A549 (cell line): Measurements from ENCODE around the gene HSPG2. TPM values are rescaled to one million over a fixed set of nuclear protein-coding genes. Genes with fewer than 3 reads are reported as not detected.

ENCODE experiments used
- BHLHE40 ChIP-seq: IDR thresholded peaks from 2 replicates; pipeline ENCODE4 v1.6.1; 2012; ENCODE audit warnings: low read depth, low read length, inconsistent platforms
- CBX2 ChIP-seq: fragments of 200-600 bp; sonication (generic); IDR thresholded peaks from 2 replicates; pipeline ENCODE4 v1.6.1; 2016; ENCODE audit warnings: low read depth, mild to moderate bottlenecking, borderline replicate concordance
- CEBPB ChIP-seq, 2 experiments: fragments of >200 bp in 1 of 2; sonication (Bioruptor Twin) in 1 of 2; formaldehyde crosslinking in 1 of 2; IDR thresholded peaks; 2 replicates each; pipeline ENCODE4 v1.6.1; 2012 to 2016
- CHD2 ChIP-seq: fragments of 150-350 bp; IDR thresholded peaks from 2 replicates; pipeline ENCODE4 v1.6.1; 2014; ENCODE audit warnings: low read length; ENCODE audit not compliant: partially characterized antibody
- EHF ChIP-seq: fragments of 250-450 bp; sonication (Bioruptor Pico); IDR thresholded peaks from 2 replicates; pipeline ENCODE4 v1.5.0; 2020; ENCODE audit warnings: mild to moderate bottlenecking
- EP300 ChIP-seq, 2 experiments: fragments of >200 bp; sonication (Bioruptor Twin); formaldehyde crosslinking; IDR thresholded peaks; 2 replicates in 1 of 2; 3 replicates in 1 of 2; pipeline ENCODE4 v1.6.1; 2016 to 2017
- ESRRA ChIP-seq: fragments of 150-350 bp; IDR thresholded peaks from 2 replicates; pipeline ENCODE4 v1.6.1; 2014; ENCODE audit warnings: mild to moderate bottlenecking, low read length, borderline replicate concordance
- FOXS1 ChIP-seq: fragments of 250-450 bp; sonication (Bioruptor Pico); IDR thresholded peaks from 2 replicates; pipeline ENCODE4 v1.5.0; 2020; ENCODE audit warnings: mild to moderate bottlenecking, moderate library complexity
- GATA3 ChIP-seq: IDR thresholded peaks from 2 replicates; pipeline ENCODE4 v1.6.1; 2012; ENCODE audit warnings: borderline replicate concordance
- HDAC2 ChIP-seq: fragments of 200-600 bp; sonication (generic); IDR thresholded peaks from 2 replicates; pipeline ENCODE4 v1.6.1; 2016
- HOXA7 ChIP-seq: fragments of 250-450 bp; sonication (Bioruptor Pico); IDR thresholded peaks from 2 replicates; pipeline ENCODE4 v1.5.0; 2020; ENCODE audit warnings: mild to moderate bottlenecking, moderate library complexity
- HOXB13 ChIP-seq: fragments of 250-450 bp; sonication (Bioruptor Pico); IDR thresholded peaks from 2 replicates; pipeline ENCODE4 v1.5.0; 2020; ENCODE audit warnings: low read depth, mild to moderate bottlenecking, moderate library complexity
- HOXB5 ChIP-seq: fragments of 250-450 bp; sonication (Bioruptor Pico); IDR thresholded peaks from 2 replicates; pipeline ENCODE4 v1.5.0; 2020; ENCODE audit warnings: mild to moderate bottlenecking, moderate library complexity
- JUNB ChIP-seq: fragments of >200 bp; sonication (Bioruptor Twin); formaldehyde crosslinking; IDR thresholded peaks from 2 replicates; pipeline ENCODE4 v1.6.1; 2016
- KDM1A ChIP-seq: fragments of 200-600 bp; sonication (generic); IDR thresholded peaks from 2 replicates; pipeline ENCODE4 v1.6.1; 2016; ENCODE audit warnings: low read depth, mild to moderate bottlenecking
- MAFK ChIP-seq: fragments of 450-650 bp; IDR thresholded peaks from 2 replicates; pipeline ENCODE4 v1.6.1; 2014; ENCODE audit not compliant: partially characterized antibody
- MAZ ChIP-seq: fragments of 150-350 bp; IDR thresholded peaks from 2 replicates; pipeline ENCODE4 v1.6.1; 2014; ENCODE audit warnings: antibody characterized with exemption, low read depth, low read length, borderline replicate concordance
- NFE2L2 ChIP-seq: fragments of 150-350 bp; conservative IDR thresholded peaks from 2 replicates; pipeline ENCODE4 v1.6.1; 2014; ENCODE audit warnings: low read length
- NPAS2 ChIP-seq: fragments of 250-450 bp; sonication (Bioruptor Pico); IDR thresholded peaks from 2 replicates; pipeline ENCODE4 v1.8.0; 2022; ENCODE audit warnings: mild to moderate bottlenecking, moderate library complexity, borderline replicate concordance
- NR3C1 ChIP-seq: fragments of >200 bp; sonication (Bioruptor Twin); formaldehyde crosslinking; IDR thresholded peaks from 3 replicates; pipeline ENCODE4 v1.6.1; 2017
- POLR2A ChIP-seq: IDR thresholded peaks from 2 replicates; pipeline ENCODE4 v1.6.1; 2012; ENCODE audit warnings: mild to moderate bottlenecking, low read length
- RAD21 ChIP-seq, 2 experiments: fragments of >200 bp in 1 of 2; sonication (Bioruptor Twin) in 1 of 2; formaldehyde crosslinking in 1 of 2; IDR thresholded peaks in 1 of 2; conservative IDR thresholded peaks in 1 of 2; 2 replicates in 1 of 2; 3 replicates in 1 of 2; pipeline ENCODE4 v1.6.1; 2012 to 2018; ENCODE audit warnings: inconsistent platforms in 1 of 2
- RARB ChIP-seq: fragments of 250-450 bp; sonication (Bioruptor Pico); IDR thresholded peaks from 2 replicates; pipeline ENCODE4 v1.8.0; 2021; ENCODE audit warnings: mild to moderate bottlenecking, moderate library complexity
- RCOR1 ChIP-seq: fragments of 150-350 bp; IDR thresholded peaks from 2 replicates; pipeline ENCODE4 v1.6.1; 2014; ENCODE audit warnings: antibody characterized with exemption, low read length, low read depth
- RFX5 ChIP-seq: fragments of 450-650 bp; IDR thresholded peaks from 2 replicates; pipeline ENCODE4 v1.7.1; 2014; ENCODE audit warnings: antibody characterized with exemption, mild to moderate bottlenecking, moderate library complexity
- SREBF2 ChIP-seq: fragments of 450-650 bp; IDR thresholded peaks from 2 replicates; pipeline ENCODE4 v1.6.1; 2014; ENCODE audit warnings: mild to moderate bottlenecking, moderate library complexity
- TFCP2L1 ChIP-seq: fragments of 250-450 bp; sonication (Bioruptor Pico); IDR thresholded peaks from 2 replicates; pipeline ENCODE4 v1.5.0; 2021; ENCODE audit warnings: mild to moderate bottlenecking
- USF2 ChIP-seq: fragments of 450-650 bp; IDR thresholded peaks from 2 replicates; pipeline ENCODE4 v1.6.1; 2014; ENCODE audit warnings: antibody characterized with exemption
- ZC3H11A ChIP-seq: fragments of 450-650 bp; IDR thresholded peaks from 2 replicates; pipeline ENCODE4 v1.6.1; 2014; ENCODE audit warnings: antibody characterized with exemption, mild to moderate bottlenecking
- ZNF302 ChIP-seq: fragments of 250-450 bp; sonication (Bioruptor Pico); IDR thresholded peaks from 2 replicates; pipeline ENCODE4 v1.9.0; 2021; ENCODE audit warnings: inconsistent platforms, mild to moderate bottlenecking, moderate library complexity
- ZSCAN20 ChIP-seq: fragments of 250-450 bp; sonication (Bioruptor Pico); IDR thresholded peaks from 2 replicates; pipeline ENCODE4 v1.8.0; 2022; ENCODE audit warnings: mild to moderate bottlenecking, moderate library complexity
- polyA plus RNA-seq, 4 experiments: library from polyadenylated mRNA; depleted of rRNA in 3 of 4; stranded (reverse); fragments of >200 nt; fragmentation: RNase III in 1 of 4; extraction: RNeasy Plus Mini Kit Qiagen cat#74134 plus additional on column Dnase treatment in 1 of 4; gene quantifications; 2 replicates in 3 of 4; 3 replicates in 1 of 4; pipeline ENCODE4 v1.2.3, GENCODE V29; 2011 to 2017
- TF ChIP-seq, protein P1 (sequence below): fragments of >200 bp; sonication (Bioruptor Twin); formaldehyde crosslinking; IDR thresholded peaks from 3 replicates; pipeline ENCODE4 v1.5.1; 2016
- TF ChIP-seq, protein P2 (sequence below): fragments of 250-450 bp; sonication (Bioruptor Pico); IDR thresholded peaks from 2 replicates; pipeline ENCODE4 v1.5.0; 2021; ENCODE audit warnings: mild to moderate bottlenecking, moderate library complexity, borderline replicate concordance
- TF ChIP-seq, protein P3 (sequence below): IDR thresholded peaks from 2 replicates; pipeline ENCODE4 v1.6.1; 2012
- TF ChIP-seq, protein P4 (sequence below): fragments of >200 bp; sonication (Bioruptor Twin); formaldehyde crosslinking; IDR thresholded peaks from 2 replicates; pipeline ENCODE4 v1.6.1; 2016
- TF ChIP-seq, protein P5 (sequence below): fragments of >200 bp; sonication (Bioruptor Twin); formaldehyde crosslinking; IDR thresholded peaks from 3 replicates; pipeline ENCODE4 v1.6.1; 2016

The HSPG2 gene
- polyA plus RNA-seq, 2 of the 4 experiments (the other 2 are of a cell fraction): 7.0 to 42.7 TPM

DNA sequence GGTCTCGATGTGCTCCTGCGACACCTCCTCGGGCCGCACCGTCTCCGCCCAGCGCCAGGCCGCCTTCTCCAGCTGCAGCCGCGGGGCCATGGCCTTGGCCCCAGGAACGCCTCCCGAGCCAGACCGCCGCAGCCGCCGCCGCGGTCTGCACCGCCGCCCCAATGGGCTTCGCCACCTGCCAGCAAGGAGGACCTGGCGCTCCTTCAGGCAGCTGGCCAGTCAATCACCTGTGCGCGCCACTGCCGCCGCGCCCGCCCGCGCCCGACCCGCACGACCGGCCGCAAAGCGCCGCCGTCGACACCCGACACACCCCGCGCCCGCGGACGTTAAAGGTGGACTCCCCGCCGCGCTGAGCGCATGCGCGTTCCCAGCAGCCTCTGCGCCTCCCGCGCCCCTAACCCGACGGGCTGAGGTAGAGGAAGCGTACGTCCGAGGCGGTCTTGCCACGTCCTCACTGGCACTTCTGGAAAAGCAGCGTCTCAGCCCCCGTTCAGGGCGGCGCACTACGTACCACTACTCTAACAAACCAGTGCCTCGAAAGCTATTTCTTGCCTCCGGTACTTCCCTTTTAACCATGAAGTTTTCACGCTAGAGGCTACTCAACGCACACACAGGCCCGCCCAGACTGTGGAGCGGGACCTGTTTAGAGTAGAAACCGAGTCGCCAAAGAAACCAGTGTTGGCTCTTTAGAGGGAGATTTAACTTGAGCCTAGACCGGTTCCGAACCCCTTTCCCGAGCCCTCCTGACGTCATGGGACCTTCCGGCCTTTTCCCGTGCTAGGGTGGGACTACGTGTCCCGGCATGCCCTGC, 154.0 kb downstream of the HSPG2 start, which contains the start of gene USP48 (continued):
- TF ChIP-seq HOXB13 (CRISPR knock-in tag) (no peak), BHLHE40 (no peak), JUNB (no peak), TFCP2L1 (no peak; the same call in 1 of the 2 replicates), RAD21 (conservative IDR thresholded peaks at IDR 0.05 in 1 of 2, IDR thresholded peaks at IDR 0.05 in 1 of 2) (no peak), RFX5 (no peak), CBX2 (no peak), POLR2A (peak; percentile 91), USF2 (no peak), CEBPB (IDR thresholded peaks at IDR 0.05) (no peak), MAFK (no peak), RARB (CRISPR knock-in tag) (no peak), RCOR1 (no peak), FOXS1 (CRISPR knock-in tag) (no peak), CHD2 (no peak), GATA3 (no peak; the same call in 1 of the 2 replicates), MAZ (no peak), HOXB5 (CRISPR knock-in tag) (peak; percentile 67; the same call in 1 of the 2 replicates), NPAS2 (CRISPR knock-in tag) (no peak), NFE2L2 (no peak), ZSCAN20 (no peak), SREBF2 (no peak), EHF (no peak), HDAC2 (no peak), ESRRA (no peak), EP300 (IDR thresholded peaks at IDR 0.05) (no peak), KDM1A (no peak), HOXA7 (peak; percentile 63; the same call in 1 of the 2 replicates), ZC3H11A (0 out of 2 replicates have a peak, but pooled peaks have one; percentile 4), ZNF302 (CRISPR knock-in tag) (no peak), NR3C1 (no peak)
- TF ChIP-seq, protein P1, sequence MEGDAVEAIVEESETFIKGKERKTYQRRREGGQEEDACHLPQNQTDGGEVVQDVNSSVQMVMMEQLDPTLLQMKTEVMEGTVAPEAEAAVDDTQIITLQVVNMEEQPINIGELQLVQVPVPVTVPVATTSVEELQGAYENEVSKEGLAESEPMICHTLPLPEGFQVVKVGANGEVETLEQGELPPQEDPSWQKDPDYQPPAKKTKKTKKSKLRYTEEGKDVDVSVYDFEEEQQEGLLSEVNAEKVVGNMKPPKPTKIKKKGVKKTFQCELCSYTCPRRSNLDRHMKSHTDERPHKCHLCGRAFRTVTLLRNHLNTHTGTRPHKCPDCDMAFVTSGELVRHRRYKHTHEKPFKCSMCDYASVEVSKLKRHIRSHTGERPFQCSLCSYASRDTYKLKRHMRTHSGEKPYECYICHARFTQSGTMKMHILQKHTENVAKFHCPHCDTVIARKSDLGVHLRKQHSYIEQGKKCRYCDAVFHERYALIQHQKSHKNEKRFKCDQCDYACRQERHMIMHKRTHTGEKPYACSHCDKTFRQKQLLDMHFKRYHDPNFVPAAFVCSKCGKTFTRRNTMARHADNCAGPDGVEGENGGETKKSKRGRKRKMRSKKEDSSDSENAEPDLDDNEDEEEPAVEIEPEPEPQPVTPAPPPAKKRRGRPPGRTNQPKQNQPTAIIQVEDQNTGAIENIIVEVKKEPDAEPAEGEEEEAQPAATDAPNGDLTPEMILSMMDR: no peak; the same call in 2 of the 3 replicates
- TF ChIP-seq, protein P2, sequence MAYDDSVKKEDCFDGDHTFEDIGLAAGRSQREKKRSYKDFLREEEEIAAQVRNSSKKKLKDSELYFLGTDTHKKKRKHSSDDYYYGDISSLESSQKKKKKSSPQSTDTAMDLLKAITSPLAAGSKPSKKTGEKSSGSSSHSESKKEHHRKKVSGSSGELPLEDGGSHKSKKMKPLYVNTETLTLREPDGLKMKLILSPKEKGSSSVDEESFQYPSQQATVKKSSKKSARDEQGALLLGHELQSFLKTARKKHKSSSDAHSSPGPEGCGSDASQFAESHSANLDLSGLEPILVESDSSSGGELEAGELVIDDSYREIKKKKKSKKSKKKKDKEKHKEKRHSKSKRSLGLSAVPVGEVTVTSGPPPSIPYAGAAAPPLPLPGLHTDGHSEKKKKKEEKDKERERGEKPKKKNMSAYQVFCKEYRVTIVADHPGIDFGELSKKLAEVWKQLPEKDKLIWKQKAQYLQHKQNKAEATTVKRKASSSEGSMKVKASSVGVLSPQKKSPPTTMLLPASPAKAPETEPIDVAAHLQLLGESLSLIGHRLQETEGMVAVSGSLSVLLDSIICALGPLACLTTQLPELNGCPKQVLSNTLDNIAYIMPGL (CRISPR knock-in tag): peak; percentile 41; the same call in 1 of the 2 replicates
- TF ChIP-seq, protein P3, sequence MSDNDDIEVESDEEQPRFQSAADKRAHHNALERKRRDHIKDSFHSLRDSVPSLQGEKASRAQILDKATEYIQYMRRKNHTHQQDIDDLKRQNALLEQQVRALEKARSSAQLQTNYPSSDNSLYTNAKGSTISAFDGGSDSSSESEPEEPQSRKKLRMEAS: peak; percentile 77
- TF ChIP-seq, protein P4, sequence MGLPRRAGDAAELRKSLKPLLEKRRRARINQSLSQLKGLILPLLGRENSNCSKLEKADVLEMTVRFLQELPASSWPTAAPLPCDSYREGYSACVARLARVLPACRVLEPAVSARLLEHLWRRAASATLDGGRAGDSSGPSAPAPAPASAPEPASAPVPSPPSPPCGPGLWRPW: no peak
- TF ChIP-seq, protein P5, sequence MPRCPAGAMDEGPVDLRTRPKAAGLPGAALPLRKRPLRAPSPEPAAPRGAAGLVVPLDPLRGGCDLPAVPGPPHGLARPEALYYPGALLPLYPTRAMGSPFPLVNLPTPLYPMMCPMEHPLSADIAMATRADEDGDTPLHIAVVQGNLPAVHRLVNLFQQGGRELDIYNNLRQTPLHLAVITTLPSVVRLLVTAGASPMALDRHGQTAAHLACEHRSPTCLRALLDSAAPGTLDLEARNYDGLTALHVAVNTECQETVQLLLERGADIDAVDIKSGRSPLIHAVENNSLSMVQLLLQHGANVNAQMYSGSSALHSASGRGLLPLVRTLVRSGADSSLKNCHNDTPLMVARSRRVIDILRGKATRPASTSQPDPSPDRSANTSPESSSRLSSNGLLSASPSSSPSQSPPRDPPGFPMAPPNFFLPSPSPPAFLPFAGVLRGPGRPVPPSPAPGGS: peak; percentile 83; the same call in 2 of the 3 replicates
